Measurements from ENCODE around the gene RNF144A. TPM values are rescaled to one million over a fixed set of nuclear protein-coding genes. Genes with fewer than 3 reads are reported as not detected.
A peak's percentile ranks its signal among the peaks of the same experiment; 100 is the strongest.
"Not testable (repeated sequence)": the region's sequence is repeated elsewhere in the genome, so short reads cannot be mapped to it uniquely, and the experiment has no call there.

The RNF144A gene
- total RNA-seq, 1 experiment from 2014 or later = 10.3 TPM

- peak; percentile 44 for DNase-seq (ENCODE audit: low read depth)
Observed at GRCh38 chr2:6929196-6929819, 12.1 kb downstream of the RNF144A start.

- DNase-seq (ENCODE audit: low read depth) = no peak
Observed at GRCh38 chr2:6930923-6931647, 13.9 kb downstream of the RNF144A start.

GRCh38 chr2:6931753-6932152 lies 14.5 kb downstream of the RNF144A start:
- DNase-seq (ENCODE audit: low read depth) = no peak

- no peak for DNase-seq (ENCODE audit: low read depth)
Observed at GRCh38 chr2:6932206-6932605, 15.0 kb downstream of the RNF144A start.

GRCh38 chr2:6932828-6933227 lies 15.6 kb downstream of the RNF144A start:
- DNase-seq (ENCODE audit: low read depth) = no peak

GRCh38 chr2:6933911-6934310 lies 16.7 kb downstream of the RNF144A start:
- no peak for DNase-seq (ENCODE audit: low read depth)

- no peak for DNase-seq (ENCODE audit: low read depth)
Observed at GRCh38 chr2:6934345-6934744, 17.1 kb downstream of the RNF144A start.

GRCh38 chr2:6934758-6935651 lies 17.8 kb downstream of the RNF144A start:
- no peak for DNase-seq (ENCODE audit: low read depth)

- DNase-seq (ENCODE audit: low read depth) = not testable (repeated sequence)
Observed at GRCh38 chr2:6935652-6936020, 18.4 kb downstream of the RNF144A start.

- DNase-seq (ENCODE audit: low read depth) = no peak
Observed at GRCh38 chr2:6937157-6937556, 19.9 kb downstream of the RNF144A start.

- no peak for DNase-seq (ENCODE audit: low read depth)
Observed at GRCh38 chr2:6937582-6937981, 20.4 kb downstream of the RNF144A start.

GRCh38 chr2:6939071-6939470 lies 21.9 kb downstream of the RNF144A start:
- DNase-seq (ENCODE audit: low read depth) = no peak

GRCh38 chr2:6940820-6941219 lies 23.6 kb downstream of the RNF144A start:
- no peak for DNase-seq (ENCODE audit: low read depth)

GRCh38 chr2:6941299-6942046 lies 24.3 kb downstream of the RNF144A start:
- no peak for DNase-seq (ENCODE audit: low read depth)

GRCh38 chr2:6942848-6943247 lies 25.6 kb downstream of the RNF144A start:
- DNase-seq (ENCODE audit: low read depth) = no peak

GRCh38 chr2:6943523-6943922 lies 26.3 kb downstream of the RNF144A start:
- DNase-seq (ENCODE audit: low read depth) = no peak

- no peak for DNase-seq (ENCODE audit: low read depth)
Observed at GRCh38 chr2:6943971-6944370, 26.8 kb downstream of the RNF144A start.

- DNase-seq (ENCODE audit: low read depth) = no peak
Observed at GRCh38 chr2:6944555-6944954, 27.3 kb downstream of the RNF144A start.

GRCh38 chr2:6945087-6945813 lies 28.0 kb downstream of the RNF144A start:
- no peak for DNase-seq (ENCODE audit: low read depth)

- DNase-seq (ENCODE audit: low read depth) = peak; percentile 19
Observed at GRCh38 chr2:6945821-6946220, 28.6 kb downstream of the RNF144A start.

- DNase-seq (ENCODE audit: low read depth) = peak; percentile 77
Observed at GRCh38 chr2:6946722-6947121, 29.5 kb downstream of the RNF144A start.
